DOHH2 (cell line): ENCODE data around the gene PDE4B.

ENCODE experiments used
- H3F3A ChIP-seq: fragments of 200-600 bp; sonication (generic), shearing (Covaris generic); 2 replicates; pipeline ENCODE4 v1.6.0; 2016; ENCODE audit warnings: antibody characterized with exemption, mild to moderate bottlenecking; ENCODE audit not compliant: control insufficient read depth, insufficient read depth
- H3K27ac ChIP-seq: fragments of 200-600 bp; sonication (generic); 2 replicates; pipeline ENCODE4 v1.5.1; 2014; ENCODE audit warnings: low read depth, mild to moderate bottlenecking, low read length, moderate library complexity
- H3K27me3 ChIP-seq: fragments of 200-600 bp; sonication (generic); 2 replicates; pipeline ENCODE4 v1.6.1; 2014; ENCODE audit warnings: mild to moderate bottlenecking, low read length, mixed read lengths; ENCODE audit not compliant: control insufficient read depth
- H3K36me3 ChIP-seq: fragments of 200-600 bp; sonication (generic); 2 replicates; pipeline ENCODE4 v1.6.1; 2014; ENCODE audit warnings: mild to moderate bottlenecking, low read length, moderate library complexity, mixed read lengths; ENCODE audit not compliant: control insufficient read depth
- H3K4me1 ChIP-seq: fragments of 200-600 bp; sonication (generic); 2 replicates; pipeline ENCODE4 v1.6.1; 2014; ENCODE audit warnings: mild to moderate bottlenecking, low read length, mixed read lengths; ENCODE audit not compliant: control insufficient read depth
- H3K4me2 ChIP-seq: fragments of 200-600 bp; sonication (generic); 2 replicates; pipeline ENCODE4 v1.6.0; 2014; ENCODE audit warnings: mild to moderate bottlenecking, low read length, moderate library complexity
- H3K4me3 ChIP-seq: fragments of 200-600 bp; sonication (generic); 2 replicates; pipeline ENCODE4 v1.5.1; 2014; ENCODE audit warnings: mild to moderate bottlenecking, low read length, mixed read lengths
- H3K79me2 ChIP-seq: fragments of 200-600 bp; sonication (generic); 2 replicates; pipeline ENCODE4 v1.6.1; 2014; ENCODE audit warnings: mild to moderate bottlenecking, low read length, mixed read lengths; ENCODE audit not compliant: control insufficient read depth
- H3K9me2 ChIP-seq: fragments of 200-600 bp; sonication (generic); replicated peaks from 2 replicates; pipeline ENCODE4 v1.6.1; 2014; ENCODE audit warnings: mild to moderate bottlenecking, low read length, mixed read lengths; ENCODE audit not compliant: control insufficient read depth
- H3K9me3 ChIP-seq: fragments of 200-600 bp; sonication (generic); 2 replicates; pipeline ENCODE4 v1.6.1; 2014; ENCODE audit warnings: antibody characterized with exemption, low read length, mixed read lengths; ENCODE audit not compliant: control insufficient read depth, insufficient read depth
- H4K20me1 ChIP-seq: fragments of 200-600 bp; sonication (generic); 2 replicates; pipeline ENCODE4 v1.6.0; 2014; ENCODE audit warnings: low read depth, mild to moderate bottlenecking, antibody characterized with exemption, low read length, moderate library complexity; ENCODE audit not compliant: control insufficient read depth, insufficient read depth
- CTCF ChIP-seq: fragments of 200-600 bp; sonication (generic); IDR thresholded peaks from one replicate; pipeline ENCODE4 v1.5.1; 2014; ENCODE audit warnings: antibody characterized with exemption, mild to moderate bottlenecking, low read depth, low read length; ENCODE audit not compliant: poor library complexity, severe bottlenecking
- EZH2phosphoT487 ChIP-seq: fragments of 200-600 bp; sonication (generic); IDR thresholded peaks from 2 replicates; pipeline ENCODE4 v1.6.1; 2017; ENCODE audit warnings: borderline replicate concordance, mild to moderate bottlenecking, antibody characterized with exemption, low read length, moderate library complexity, mixed read lengths

Gene PDE4B

GRCh38 chr1:65762081-65762862, 30.4 kb upstream of the PDE4B start:
- no peaks in the 10 kb centered on the region for H3K36me3 ChIP-seq
- TF ChIP-seq EZH2phosphoT487 (no peak), CTCF (no peak)
- no peak overlapping the region for H3K27ac ChIP-seq
- H3K9me3 ChIP-seq: no peaks in the 10 kb centered on the region
- no peaks in the 10 kb centered on the region for H3K27me3 ChIP-seq
- no peak overlapping the region for H3K4me3 ChIP-seq
- no peak overlapping the region for H3K4me2 ChIP-seq
- H3K9me2 ChIP-seq: no peaks in the 10 kb centered on the region
- no peaks in the 10 kb centered on the region for H3K79me2 ChIP-seq
- no peaks in the 10 kb centered on the region for H3F3A ChIP-seq
- H3K4me1 ChIP-seq: no peaks in the 10 kb centered on the region
- no peaks in the 10 kb centered on the region for H4K20me1 ChIP-seq

- H3K9me2 ChIP-seq: no peaks in the 10 kb centered on the region
- H3K36me3 ChIP-seq: no peaks in the 10 kb centered on the region
- H3K4me1 ChIP-seq: no peaks in the 10 kb centered on the region
- no peaks in the 10 kb centered on the region for H4K20me1 ChIP-seq
- no peak overlapping the region for H3K4me3 ChIP-seq
- no peak overlapping the region for H3K4me2 ChIP-seq
- H3K9me3 ChIP-seq: no peaks in the 10 kb centered on the region
- H3F3A ChIP-seq: no peaks in the 10 kb centered on the region
- H3K27ac ChIP-seq: no peak overlapping the region
- TF ChIP-seq CTCF: no peak
- TF ChIP-seq EZH2phosphoT487: no peak
- no peaks in the 10 kb centered on the region for H3K79me2 ChIP-seq
- H3K27me3 ChIP-seq: no peaks in the 10 kb centered on the region
These were observed 28.6 kb upstream of the PDE4B start for GRCh38 chr1:65764052-65764451.

GRCh38 chr1:65765631-65766030, 27.1 kb upstream of the PDE4B start:
- Histone ChIP-seq H3K36me3 (no peaks in the 10 kb centered on the region), H4K20me1 (no peaks in the 10 kb centered on the region), H3K4me1 (no peaks in the 10 kb centered on the region), H3K4me3 (no peak overlapping the region), H3K4me2 (no peak overlapping the region), H3K27ac (no peak overlapping the region), H3K79me2 (no peaks in the 10 kb centered on the region), H3K9me3 (no peaks in the 10 kb centered on the region), H3F3A (no peaks in the 10 kb centered on the region), H3K9me2 (no peaks in the 10 kb centered on the region), H3K27me3 (no peaks in the 10 kb centered on the region)
- TF ChIP-seq EZH2phosphoT487: no peak
- TF ChIP-seq CTCF: no peak
